H1 (cell line): Measurements from ENCODE around the gene KRTAP4-9. TPM values are rescaled to one million over a fixed set of nuclear protein-coding genes. Genes with fewer than 3 reads are reported as not detected.

ENCODE experiments used
- CTBP2 ChIP-seq: IDR thresholded peaks from 2 replicates; pipeline ENCODE4 v1.7.0; 2011; ENCODE audit warnings: borderline replicate concordance, mild to moderate bottlenecking, moderate library complexity, mixed read lengths, low read length; ENCODE audit not compliant: insufficient read depth, insufficient read length
- HDAC2 ChIP-seq, 2 experiments: fragments of 300-600 bp in 1 of 2; sonication (generic) in 1 of 2; IDR thresholded peaks; 2 replicates each; pipeline ENCODE4 v1.6.1; 2011 to 2012; ENCODE audit warnings: low read depth in 2 of 2, low read length in 2 of 2, mild to moderate bottlenecking in 2 of 2, moderate library complexity in 2 of 2, borderline replicate concordance in 1 of 2, inconsistent platforms in 1 of 2
- RFX5 ChIP-seq: IDR thresholded peaks from 2 replicates; pipeline ENCODE4 v1.6.1; 2011; ENCODE audit warnings: low read depth, low read length, improper control_type of control experiment, borderline replicate concordance
- RNF2 ChIP-seq: fragments of 200-900, 300-1000 bp; sonication (generic); IDR thresholded peaks from 2 replicates; pipeline ENCODE4 v1.7.1; 2016; ENCODE audit warnings: borderline replicate concordance, low read depth, mild to moderate bottlenecking, antibody characterized with exemption, low read length; ENCODE audit not compliant: poor library complexity, severe bottlenecking; ENCODE audit errors: missing control alignments
- SIX5 ChIP-seq: IDR thresholded peaks from 2 replicates; pipeline ENCODE4 v1.6.1; 2011; ENCODE audit warnings: mild to moderate bottlenecking, low read depth, low read length
- polyA plus RNA-seq, 7 experiments: library from polyadenylated mRNA; depleted of rRNA in 3 of 7; stranded (reverse) in 5 of 7; unstranded in 2 of 7; fragments of >200 nt in 5 of 7; fragments of 200-250 nt in 2 of 7; gene quantifications; 1 replicate in 5 of 7; 2 replicates in 1 of 7; 4 replicates in 1 of 7; pipeline versions ENCODE4 v1.2.1 to v1.2.3, GENCODE V29; 2011 to 2013; ENCODE audit warnings: missing spikeins in 2 of 7, mixed read lengths in 2 of 7
- total RNA-seq: library from RNA; stranded (reverse); fragmentation: NEBNext Ultra II Directional; extraction: Animal tissue kit (Norgen Biotek cat#: 25700); gene quantifications from 2 replicates; pipeline ENCODE4 v1.2.1, GENCODE V29; 2021

The KRTAP4-9 gene
- total and polyA plus RNA-seq, 2 of the 8 experiments (the other 6 are each of a cell fraction or from before 2014, with no cell fraction given): not detected

- no peak for TF ChIP-seq RNF2
- TF ChIP-seq CTBP2: no peak
- no peak for TF ChIP-seq SIX5
- no peak for TF ChIP-seq HDAC2 (IDR thresholded peaks at IDR 0.05; ENCODE audit: borderline replicate concordance in 1 of 2, low read depth in 2 of 2, low read length in 2 of 2)
- no peak for TF ChIP-seq RFX5
- TF ChIP-seq, all 59 proteins: peak for 0
Measured at GRCh38 chr17:41065829-41066624, 39.2 kb upstream of the KRTAP4-9 start, which contains the start of gene KRTAP2-4 (continued).
